DMS 273 treated with DMSO at 0.1 percent for 48 hours (cell line): ENCODE results near the gene ZNF28.
"Not testable (repeated sequence)": the region's sequence is repeated elsewhere in the genome, so short reads cannot be mapped to it uniquely, and the experiment has no call there.

Experiments used
- DNase-seq: peaks from one replicate; lab custom pipeline; 2025; lab: John Stamatoyannopoulos, UW

Gene ZNF28

GRCh38 chr19:52778811-52779210 is 42.6 kb downstream of the ZNF28 start:
- no peak for DNase-seq

DNA sequence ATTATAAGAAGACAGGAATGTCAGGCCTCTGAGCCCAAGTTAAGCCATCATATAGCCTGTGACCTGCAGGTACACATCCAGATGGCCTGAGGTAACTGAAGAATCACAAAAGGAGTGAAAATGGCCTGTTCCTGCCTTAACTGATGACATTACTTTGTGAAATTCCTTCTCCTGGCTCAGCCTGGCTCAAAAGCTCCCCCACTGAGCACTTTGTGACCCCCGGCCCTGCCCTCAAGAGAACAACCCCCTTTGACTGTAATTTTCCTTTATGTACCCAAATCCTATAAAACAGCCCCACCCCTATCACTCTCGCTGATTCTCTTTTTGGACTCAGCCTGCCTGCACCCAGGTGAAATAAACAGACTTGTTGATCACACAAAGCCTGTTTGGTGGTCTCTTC is 65.0 kb downstream of the ZNF28 start:
- not testable (repeated sequence) for DNase-seq

DNA sequence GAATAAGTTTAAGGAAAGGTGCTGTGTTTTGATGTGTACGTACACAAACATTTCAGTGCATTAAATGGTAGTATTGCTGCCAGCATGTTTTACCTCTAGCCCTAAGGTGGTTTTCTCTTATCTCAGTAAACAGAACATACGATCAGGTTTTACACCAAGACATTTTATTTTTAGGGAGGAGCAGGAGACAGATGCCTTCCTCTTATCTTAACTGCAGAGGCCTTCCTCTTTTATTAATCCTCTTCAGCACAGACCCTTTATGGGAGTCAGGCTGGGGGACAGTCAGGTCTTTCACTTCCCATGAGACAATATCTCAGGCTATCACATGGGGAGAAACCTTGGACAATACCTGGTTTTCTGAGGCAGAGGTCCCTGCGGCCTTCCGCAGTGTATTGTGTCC is 71.7 kb downstream of the ZNF28 start:
- no peak for DNase-seq

- DNase-seq: no peak
Observed at GRCh38 chr19:52748336-52748950, 73.0 kb downstream of the ZNF28 start.
